ENCODE data around the gene DBF4B. TPM values are rescaled to one million over a fixed set of nuclear protein-coding genes. Genes with fewer than 3 reads are reported as not detected.

The DBF4B gene
- total and polyA plus RNA-seq, 2 of the 13 experiments (the other 11 are each of a cell fraction or from before 2014, with no cell fraction given) = 11.7 to 13.2 TPM

DNA sequence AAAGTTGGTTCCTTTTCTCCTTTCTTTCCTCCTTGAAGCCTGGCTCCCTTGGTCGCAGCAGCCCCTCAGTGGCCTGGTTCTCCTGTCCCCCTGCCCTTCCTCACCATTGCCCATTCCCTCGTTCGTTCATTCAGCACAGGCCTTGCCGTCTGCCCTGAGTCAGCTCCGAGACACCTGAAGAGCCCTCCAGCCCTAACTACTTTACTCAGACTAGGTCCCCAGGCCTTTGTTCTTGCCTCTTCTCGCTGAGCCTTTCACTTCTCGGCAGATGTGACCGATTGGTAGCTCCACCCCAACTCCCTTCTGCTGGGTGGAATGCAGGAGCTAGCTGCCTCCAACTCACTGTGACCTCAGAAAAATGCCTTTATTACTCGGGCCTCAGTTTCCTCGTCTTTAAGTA is 43.3 kb downstream of the DBF4B start:
- WGBS (ENCODE audit: low lambda C conversion rate) = 95% methylated on average over 10 of the region's 10 CpGs
- ATAC-seq (no peak), FAIRE-seq (no peak), DNase-seq (ENCODE audit: low spot score) (no peak)
- peaks cover 0 to under 1% of the 10 kb centered on the region in 2 experiments; a peak in 2 of 5 replicates for H3K27me3 ChIP-seq (ENCODE audit: control insufficient read depth in 1 of 2, insufficient read depth in 2 of 2, low read length in 2 of 2)
- TF ChIP-seq ZHX2 (IDR thresholded peaks at IDR 0.05; ENCODE audit: low read depth) (no peak), ZHX2 (CRISPR knock-in tag; IDR thresholded peaks at IDR 0.05; ENCODE audit: borderline replicate concordance) (no peak), SSRP1 (CRISPR knock-in tag; IDR thresholded peaks at IDR 0.05) (no peak)
- no peak overlapping the region for H3K4me2 ChIP-seq (ENCODE audit: low read depth, low read length)
- H3K79me2 ChIP-seq (ENCODE audit: insufficient read depth, low read length) = no peaks in the 10 kb centered on the region
- H3K36me3 ChIP-seq (replicated peaks in 1 of 2; ENCODE audit: control insufficient read depth in 1 of 2, insufficient read depth in 2 of 2, low read length in 2 of 2) = peaks cover 11 to 22% of the 10 kb centered on the region in 2 experiments; a peak in 4 of 5 replicates
- no peak overlapping the region for H3K9ac ChIP-seq (ENCODE audit: insufficient read depth, low read depth, low read length)
- no peaks in the 10 kb centered on the region for H4K20me1 ChIP-seq (ENCODE audit: insufficient read depth, low read length)
- BruUV-seq (replicated peaks) = no TSS peak
- POLR2A ChIA-PET = no interaction called here
- H2AFZ ChIP-seq (ENCODE audit: low read length) = no peak overlapping the region
- H3K27ac ChIP-seq (ENCODE audit: extremely low read length, insufficient read depth, low read length) = no peak overlapping the region
- intact Hi-C loops (cut with micrococcal nuclease; ENCODE audit: unreplicated experiment) = no loop called here
- peaks cover 16% of the 10 kb centered on the region for H3K4me1 ChIP-seq (ENCODE audit: insufficient read depth, low read length)
- in situ Hi-C loops (cut with HindIII; ENCODE audit: extremely low pct_ligation_motif_present, low pct_unique_long_range_greater_than_20kb) = no loop called here
- CTCF ChIA-PET (ENCODE audit: low intra/inter-chr PET ratio, low total read pairs) = no interaction called here
- no peaks in the 10 kb centered on the region for H3K9me3 ChIP-seq (ENCODE audit: low read length)
- no peak overlapping the region for H3K4me3 ChIP-seq (replicated peaks in 1 of 3; ENCODE audit: insufficient read depth in 1 of 3, low read depth in 2 of 3, low read length in 3 of 3)

Data from HepG2 (cell line).